ENCODE measurements around the gene ADARB1. TPM values are rescaled to one million over a fixed set of nuclear protein-coding genes. Genes with fewer than 3 reads are reported as not detected.

ADARB1 gene
- total RNA-seq, 1 donor from 2014 or later: 21.8 TPM

- H3K36me3 Mint-ChIP-seq (ENCODE audit: low read depth): peaks cover 14% of the 10 kb centered on the region
- no peaks in the 10 kb centered on the region for H3K9me3 Mint-ChIP-seq
- H3K4me1 Mint-ChIP-seq: peaks cover 89% of the 10 kb centered on the region
- H3K4me3 Mint-ChIP-seq: peak overlapping the region; percentile 74
- H3K27ac Mint-ChIP-seq: peak overlapping the region; percentile 87
- intact Hi-C loops (cut with micrococcal nuclease): loop anchor here (10.0 kb wide), 2 partner anchors 203 to 277 kb away; partner anchors contain the start of genes POFUT2 and UBE2G2
- no peaks in the 10 kb centered on the region for H3K27me3 Mint-ChIP-seq
- no peak for DNase-seq
Measured at GRCh38 chr21:45081636-45082035, 7.3 kb downstream of the ADARB1 start.

GRCh38 chr21:45082736-45083135, 8.4 kb downstream of the ADARB1 start:
- H3K4me3 Mint-ChIP-seq: no peak overlapping the region
- H3K27ac Mint-ChIP-seq: no peak overlapping the region
- H3K27me3 Mint-ChIP-seq: no peaks in the 10 kb centered on the region
- peaks cover 93% of the 10 kb centered on the region for H3K4me1 Mint-ChIP-seq
- H3K36me3 Mint-ChIP-seq (ENCODE audit: low read depth): peaks cover 15% of the 10 kb centered on the region
- DNase-seq: no peak
- H3K9me3 Mint-ChIP-seq: no peaks in the 10 kb centered on the region
- intact Hi-C loops (cut with micrococcal nuclease): loop anchor here (10.0 kb wide), 2 partner anchors 202 to 278 kb away; partner anchors contain the start of genes POFUT2 and UBE2G2

- H3K27ac Mint-ChIP-seq: peak overlapping the region; percentile 38
- peaks cover 15% of the 10 kb centered on the region for H3K36me3 Mint-ChIP-seq (ENCODE audit: low read depth)
- no peaks in the 10 kb centered on the region for H3K9me3 Mint-ChIP-seq
- intact Hi-C loops (cut with micrococcal nuclease): loop anchor here (10.0 kb wide), 2 partner anchors 201 to 279 kb away; partner anchors contain the start of genes POFUT2 and UBE2G2
- H3K4me3 Mint-ChIP-seq: no peak overlapping the region
- no peak for DNase-seq
- H3K27me3 Mint-ChIP-seq: no peaks in the 10 kb centered on the region
- H3K4me1 Mint-ChIP-seq: peaks cover 87% of the 10 kb centered on the region
Measured at GRCh38 chr21:45084121-45084520, 9.7 kb downstream of the ADARB1 start.

DNA sequence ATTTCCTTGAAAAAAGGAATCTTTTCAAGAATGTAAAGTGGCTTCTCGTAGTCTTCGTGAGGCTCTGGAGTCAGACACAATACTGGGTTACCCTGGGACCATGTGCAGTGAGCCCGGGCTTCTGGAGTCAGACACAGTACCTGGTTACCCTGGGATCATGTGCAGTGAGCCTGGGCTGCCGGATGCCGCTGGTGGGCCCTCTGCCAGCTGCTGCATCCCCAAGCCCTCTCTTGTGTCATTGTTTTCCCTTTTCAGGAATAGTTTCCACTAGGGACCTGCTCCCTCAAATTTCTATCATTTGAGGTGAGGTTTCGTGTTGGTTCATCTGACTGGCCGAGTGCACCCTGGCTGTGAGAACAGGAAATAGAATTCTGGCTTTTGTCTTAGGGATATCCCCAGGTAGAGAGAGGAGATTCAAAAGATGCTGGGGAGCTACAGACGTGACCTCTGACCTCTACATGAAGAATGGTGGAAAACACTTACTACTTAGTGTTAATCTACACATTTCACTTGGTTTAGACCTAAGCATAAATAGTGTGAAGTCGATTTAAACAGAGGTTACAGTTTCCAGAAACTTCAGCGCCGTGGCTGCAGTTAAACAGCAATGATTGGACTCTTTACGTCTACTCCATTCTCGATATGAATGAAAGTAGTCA, 10.6 kb downstream of the ADARB1 start:
- Mint-ChIP-seq H3K9me3 (no peaks in the 10 kb centered on the region), H3K4me1 (peaks cover 81% of the 10 kb centered on the region), H3K27ac (peak overlapping the region; percentile 10), H3K4me3 (no peak overlapping the region), H3K27me3 (no peaks in the 10 kb centered on the region), H3K36me3 (ENCODE audit: low read depth) (peaks cover 15% of the 10 kb centered on the region)
- DNase-seq: no peak
- intact Hi-C loops (cut with micrococcal nuclease): loop anchor here (10.0 kb wide), 2 partner anchors 200 to 280 kb away; partner anchors contain the start of genes POFUT2 and UBE2G2

DNA sequence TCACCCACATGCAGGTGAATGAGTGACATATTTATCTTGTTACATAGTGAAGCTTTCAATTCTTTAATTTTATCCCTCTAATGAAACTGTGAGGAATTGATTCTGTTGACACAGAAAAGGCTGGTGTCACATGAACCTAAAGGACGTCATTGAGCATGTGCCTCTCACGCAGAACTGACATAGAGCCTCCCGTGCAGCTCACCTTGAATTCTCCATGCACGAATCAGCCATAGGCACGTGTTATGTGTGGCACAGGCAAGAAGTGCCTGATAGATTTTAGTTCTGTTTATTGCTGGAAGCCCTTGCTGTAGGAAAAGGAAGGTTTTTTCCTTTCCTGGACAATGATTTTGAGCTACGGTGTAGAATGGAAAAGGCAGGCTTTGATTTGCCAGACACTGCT, 11.3 kb downstream of the ADARB1 start:
- H3K27ac Mint-ChIP-seq: no peak overlapping the region
- intact Hi-C loops (cut with micrococcal nuclease): loop anchor here (10.0 kb wide), 2 partner anchors 199 to 281 kb away; partner anchors contain the start of genes POFUT2 and UBE2G2

GRCh38 chr21:45086337-45086958, 12.1 kb downstream of the ADARB1 start:
- H3K27me3 Mint-ChIP-seq: no peaks in the 10 kb centered on the region
- no peaks in the 10 kb centered on the region for H3K9me3 Mint-ChIP-seq
- peak; percentile 60 for DNase-seq
- no peak overlapping the region for H3K27ac Mint-ChIP-seq
- intact Hi-C loops (cut with micrococcal nuclease): loop anchor here (10.0 kb wide), 2 partner anchors 198 to 282 kb away; partner anchors contain the start of genes POFUT2 and UBE2G2
- H3K4me1 Mint-ChIP-seq: peaks cover 71% of the 10 kb centered on the region
- H3K36me3 Mint-ChIP-seq (ENCODE audit: low read depth): peaks cover 11% of the 10 kb centered on the region
- H3K4me3 Mint-ChIP-seq: peak overlapping the region; percentile 66

More for the DNA sequence above, 11.3 kb downstream of the ADARB1 start:
- Mint-ChIP-seq H3K9me3 (no peaks in the 10 kb centered on the region), H3K27me3 (no peaks in the 10 kb centered on the region), H3K36me3 (ENCODE audit: low read depth) (peaks cover 15% of the 10 kb centered on the region), H3K4me3 (no peak overlapping the region), H3K4me1 (peaks cover 77% of the 10 kb centered on the region)
- no peak for DNase-seq

DNA sequence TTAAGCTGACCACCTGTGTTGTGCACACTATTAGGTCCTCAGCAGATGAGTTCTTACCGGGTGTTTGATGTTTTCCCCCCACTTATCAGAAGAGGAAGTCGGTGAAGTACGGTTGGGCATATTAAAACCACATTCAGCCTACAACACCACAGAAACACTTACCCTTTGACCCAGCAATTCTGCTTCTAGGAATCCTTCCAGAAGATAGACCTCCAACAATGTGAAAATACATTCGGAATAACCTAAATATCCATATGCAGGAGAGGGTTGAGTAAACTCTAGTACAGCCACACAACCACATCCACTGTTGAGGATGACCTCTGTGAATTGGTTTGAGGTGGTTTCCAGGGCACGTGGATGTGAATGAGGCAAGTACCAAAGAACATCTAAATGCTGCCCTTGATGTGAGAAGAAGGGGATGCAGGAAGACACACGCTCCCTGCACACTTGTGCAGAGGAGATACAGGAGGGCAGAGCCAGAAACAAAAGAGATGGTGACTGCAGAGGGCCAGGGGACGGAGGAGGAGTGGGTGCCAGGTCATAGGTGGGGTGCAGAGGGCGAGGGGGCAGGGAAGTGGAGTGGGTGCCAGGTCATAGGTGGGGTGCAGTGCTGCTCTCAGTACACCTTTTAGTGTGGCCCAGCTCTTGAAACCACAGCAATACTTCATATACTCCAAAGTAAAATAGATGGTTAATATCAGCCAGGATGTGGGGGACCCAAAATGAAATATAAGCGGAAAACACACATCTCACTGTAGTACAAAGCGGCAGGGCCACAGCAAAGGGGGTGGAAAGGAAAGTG, 12.8 kb downstream of the ADARB1 start:
- peak overlapping the region; percentile 13 for H3K27ac Mint-ChIP-seq
- intact Hi-C loops (cut with micrococcal nuclease): loop anchor here (10.0 kb wide), 2 partner anchors 198 to 282 kb away; partner anchors contain the start of genes POFUT2 and UBE2G2
- peaks cover 64% of the 10 kb centered on the region for H3K4me1 Mint-ChIP-seq
- peak; percentile 76 for DNase-seq
- peak overlapping the region; percentile 66 for H3K4me3 Mint-ChIP-seq
- no peaks in the 10 kb centered on the region for H3K9me3 Mint-ChIP-seq
- H3K36me3 Mint-ChIP-seq (ENCODE audit: low read depth): peaks cover 8% of the 10 kb centered on the region
- H3K27me3 Mint-ChIP-seq: no peaks in the 10 kb centered on the region

GRCh38 chr21:45088116-45088515, 13.7 kb downstream of the ADARB1 start:
- peaks cover 5% of the 10 kb centered on the region for H3K36me3 Mint-ChIP-seq (ENCODE audit: low read depth)
- H3K4me3 Mint-ChIP-seq: no peak overlapping the region
- intact Hi-C loops (cut with micrococcal nuclease): loop anchor here (10.0 kb wide), 2 partner anchors 197 to 283 kb away; partner anchors contain the start of genes POFUT2 and UBE2G2
- no peak for DNase-seq
- H3K4me1 Mint-ChIP-seq: peaks cover 59% of the 10 kb centered on the region
- H3K27ac Mint-ChIP-seq: no peak overlapping the region
- no peaks in the 10 kb centered on the region for H3K9me3 Mint-ChIP-seq
- no peaks in the 10 kb centered on the region for H3K27me3 Mint-ChIP-seq

GRCh38 chr21:45088729-45089128, 14.3 kb downstream of the ADARB1 start:
- DNase-seq: no peak
- no peaks in the 10 kb centered on the region for H3K27me3 Mint-ChIP-seq

GRCh38 chr21:45089964-45090363, 15.6 kb downstream of the ADARB1 start:
- intact Hi-C loops (cut with micrococcal nuclease): loop anchor here (10.0 kb wide), 2 partner anchors 195 to 285 kb away; partner anchors contain the start of genes POFUT2 and UBE2G2
- Mint-ChIP-seq H3K27ac (no peak overlapping the region), H3K27me3 (no peaks in the 10 kb centered on the region), H3K4me3 (no peak overlapping the region), H3K36me3 (ENCODE audit: low read depth) (peaks cover 2% of the 10 kb centered on the region), H3K9me3 (no peaks in the 10 kb centered on the region), H3K4me1 (peaks cover 46% of the 10 kb centered on the region)
- DNase-seq: no peak

More at GRCh38 chr21:45088729-45089128, 14.3 kb downstream of the ADARB1 start:
- no peak overlapping the region for H3K27ac Mint-ChIP-seq
- peaks cover 55% of the 10 kb centered on the region for H3K4me1 Mint-ChIP-seq
- intact Hi-C loops (cut with micrococcal nuclease): loop anchor here (10.0 kb wide), 2 partner anchors 196 to 284 kb away; partner anchors contain the start of genes POFUT2 and UBE2G2
- H3K4me3 Mint-ChIP-seq: no peak overlapping the region
- H3K36me3 Mint-ChIP-seq (ENCODE audit: low read depth): peaks cover 5% of the 10 kb centered on the region
- no peaks in the 10 kb centered on the region for H3K9me3 Mint-ChIP-seq

DNA sequence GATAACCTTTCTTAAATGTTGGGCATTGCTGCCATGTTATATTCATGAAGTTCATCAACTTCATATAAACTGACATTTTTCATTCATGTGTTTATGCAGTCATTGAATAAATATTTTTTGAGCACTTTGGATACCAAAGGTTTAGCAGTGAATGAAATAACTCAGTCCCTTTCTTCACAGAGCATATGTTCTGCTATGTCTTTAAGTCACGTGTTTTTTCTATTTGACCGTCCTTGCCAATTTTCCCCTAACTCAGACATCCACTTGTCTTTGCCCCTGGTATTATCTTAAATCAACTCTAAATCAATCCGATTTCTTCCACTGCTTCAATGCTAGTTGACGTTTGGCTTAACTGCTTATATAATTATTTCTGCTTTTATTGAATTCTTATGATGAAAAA, 16.6 kb downstream of the ADARB1 start:
- no peak overlapping the region for H3K4me3 Mint-ChIP-seq
- H3K4me1 Mint-ChIP-seq: peaks cover 36% of the 10 kb centered on the region
- intact Hi-C loops (cut with micrococcal nuclease): no loop called here
- no peak overlapping the region for H3K27ac Mint-ChIP-seq
- H3K27me3 Mint-ChIP-seq: no peaks in the 10 kb centered on the region
- peaks cover 2% of the 10 kb centered on the region for H3K36me3 Mint-ChIP-seq (ENCODE audit: low read depth)
- DNase-seq: no peak
- no peaks in the 10 kb centered on the region for H3K9me3 Mint-ChIP-seq

- H3K27me3 Mint-ChIP-seq: no peaks in the 10 kb centered on the region
- H3K27ac Mint-ChIP-seq: no peak overlapping the region
- H3K9me3 Mint-ChIP-seq: no peaks in the 10 kb centered on the region
- no peak for DNase-seq
- peaks cover 2% of the 10 kb centered on the region for H3K36me3 Mint-ChIP-seq (ENCODE audit: low read depth)
- intact Hi-C loops (cut with micrococcal nuclease): no loop called here
- H3K4me1 Mint-ChIP-seq: peaks cover 29% of the 10 kb centered on the region
- no peak overlapping the region for H3K4me3 Mint-ChIP-seq
Measured at GRCh38 chr21:45091550-45092322, 17.4 kb downstream of the ADARB1 start.

All from activated CD4-positive, alpha-beta T cell treated with anti-CD3 and anti-CD28 coated beads, Interleukin-2, amount 10 ng/mL, durations not matched to agents 24 days and 14 days (primary cell).